ENCODE measurements around the gene FAM43B.
A peak's percentile ranks its signal among the peaks of the same experiment; 100 is the strongest.

FAM43B gene

DNA sequence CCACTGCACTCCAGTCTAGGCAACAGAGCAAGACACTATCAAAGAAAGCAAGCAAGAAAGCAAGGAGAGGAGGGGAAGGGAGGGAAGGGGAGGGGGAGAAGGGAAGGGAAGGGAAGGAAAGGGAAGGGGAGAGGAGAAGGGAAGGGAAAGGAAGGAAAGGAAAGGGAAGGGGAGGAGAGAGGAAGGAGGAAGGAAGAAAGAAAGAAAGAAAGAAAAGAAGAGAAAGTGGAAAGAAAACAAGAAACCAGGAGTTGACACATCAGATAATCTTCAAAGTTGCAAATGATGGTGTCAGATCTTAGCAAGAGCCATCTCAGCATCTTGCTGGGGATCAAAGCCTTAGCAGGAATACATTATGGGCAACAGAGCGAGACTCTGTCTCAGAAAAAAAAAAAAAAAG, 21.6 kb downstream of the FAM43B start:
- Histone ChIP-seq H3K4me1 (ENCODE audit: low read length) (no peaks in the 10 kb centered on the region), H3K79me2 (ENCODE audit: low read length) (no peaks in the 10 kb centered on the region), H3K4me2 (ENCODE audit: low read length) (no peak overlapping the region), H2AFZ (ENCODE audit: low read depth, low read length) (no peak overlapping the region), H3K9ac (ENCODE audit: low read length) (no peak overlapping the region), H4K20me1 (ENCODE audit: insufficient read depth, low read length) (no peaks in the 10 kb centered on the region), H3K27ac (ENCODE audit: low read length) (no peak overlapping the region), H3K4me3 (ENCODE audit: low read length) (no peak overlapping the region), H3K27me3 (ENCODE audit: low read depth, low read length) (0 out of 2 replicates have a peak, but pooled peaks cover 4% of the 10 kb centered on the region), H3K36me3 (replicated peaks; ENCODE audit: low read depth, low read length) (no peaks in the 10 kb centered on the region), H3K9me3 (ENCODE audit: insufficient read depth, low read length) (no peaks in the 10 kb centered on the region)
- TF ChIP-seq, protein P1, sequence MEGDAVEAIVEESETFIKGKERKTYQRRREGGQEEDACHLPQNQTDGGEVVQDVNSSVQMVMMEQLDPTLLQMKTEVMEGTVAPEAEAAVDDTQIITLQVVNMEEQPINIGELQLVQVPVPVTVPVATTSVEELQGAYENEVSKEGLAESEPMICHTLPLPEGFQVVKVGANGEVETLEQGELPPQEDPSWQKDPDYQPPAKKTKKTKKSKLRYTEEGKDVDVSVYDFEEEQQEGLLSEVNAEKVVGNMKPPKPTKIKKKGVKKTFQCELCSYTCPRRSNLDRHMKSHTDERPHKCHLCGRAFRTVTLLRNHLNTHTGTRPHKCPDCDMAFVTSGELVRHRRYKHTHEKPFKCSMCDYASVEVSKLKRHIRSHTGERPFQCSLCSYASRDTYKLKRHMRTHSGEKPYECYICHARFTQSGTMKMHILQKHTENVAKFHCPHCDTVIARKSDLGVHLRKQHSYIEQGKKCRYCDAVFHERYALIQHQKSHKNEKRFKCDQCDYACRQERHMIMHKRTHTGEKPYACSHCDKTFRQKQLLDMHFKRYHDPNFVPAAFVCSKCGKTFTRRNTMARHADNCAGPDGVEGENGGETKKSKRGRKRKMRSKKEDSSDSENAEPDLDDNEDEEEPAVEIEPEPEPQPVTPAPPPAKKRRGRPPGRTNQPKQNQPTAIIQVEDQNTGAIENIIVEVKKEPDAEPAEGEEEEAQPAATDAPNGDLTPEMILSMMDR (IDR thresholded peaks at IDR 0.05; ENCODE audit: low read depth, low read length) = no peak
- TF ChIP-seq EZH2phosphoT487 (IDR thresholded peaks at IDR 0.05; ENCODE audit: low read depth) = no peak

DNA sequence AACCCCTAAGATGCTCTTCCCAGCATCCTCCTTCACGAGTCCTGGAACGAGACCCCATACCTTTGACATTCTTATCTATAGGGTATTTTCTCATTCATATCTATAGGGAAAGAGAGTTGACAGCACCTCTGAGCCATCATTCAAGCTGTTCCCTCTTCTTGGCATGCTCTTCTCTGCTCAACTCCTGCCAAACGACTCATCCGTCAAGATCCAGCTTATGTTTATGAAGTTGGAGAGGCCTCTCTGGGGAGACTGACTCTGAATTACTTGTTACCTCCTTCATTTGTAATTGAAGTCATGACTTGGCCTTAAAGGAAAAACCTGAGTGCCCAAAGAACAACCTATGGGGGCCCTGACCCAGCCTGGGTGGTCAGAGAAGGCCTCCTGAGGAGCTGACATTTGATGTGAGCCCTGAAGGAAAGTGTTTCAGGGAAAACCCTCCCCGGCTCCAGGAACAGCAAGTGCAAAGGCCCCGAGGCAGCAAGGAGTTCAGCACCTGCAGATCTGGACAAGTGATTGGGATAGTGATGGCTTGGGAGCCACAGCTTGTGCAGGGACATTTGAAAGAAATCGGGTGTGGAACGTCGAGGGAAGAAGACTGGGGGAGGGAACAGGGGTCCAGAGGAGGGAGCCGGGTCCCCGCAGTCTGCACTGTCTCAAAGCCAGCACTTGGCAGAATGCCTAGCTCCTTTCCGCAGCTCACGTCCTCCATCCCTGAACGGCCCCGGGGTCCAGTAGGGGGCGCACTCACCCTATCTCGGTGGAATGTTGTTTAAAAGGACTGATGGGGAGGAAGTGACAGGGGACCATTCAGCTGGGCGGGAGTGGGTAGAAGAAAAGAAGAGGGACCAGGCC, 22.5 kb downstream of the FAM43B start:
- H2AFZ ChIP-seq (ENCODE audit: low read depth, low read length) = no peak overlapping the region
- H3K27ac ChIP-seq (ENCODE audit: low read length) = no peak overlapping the region

DNA sequence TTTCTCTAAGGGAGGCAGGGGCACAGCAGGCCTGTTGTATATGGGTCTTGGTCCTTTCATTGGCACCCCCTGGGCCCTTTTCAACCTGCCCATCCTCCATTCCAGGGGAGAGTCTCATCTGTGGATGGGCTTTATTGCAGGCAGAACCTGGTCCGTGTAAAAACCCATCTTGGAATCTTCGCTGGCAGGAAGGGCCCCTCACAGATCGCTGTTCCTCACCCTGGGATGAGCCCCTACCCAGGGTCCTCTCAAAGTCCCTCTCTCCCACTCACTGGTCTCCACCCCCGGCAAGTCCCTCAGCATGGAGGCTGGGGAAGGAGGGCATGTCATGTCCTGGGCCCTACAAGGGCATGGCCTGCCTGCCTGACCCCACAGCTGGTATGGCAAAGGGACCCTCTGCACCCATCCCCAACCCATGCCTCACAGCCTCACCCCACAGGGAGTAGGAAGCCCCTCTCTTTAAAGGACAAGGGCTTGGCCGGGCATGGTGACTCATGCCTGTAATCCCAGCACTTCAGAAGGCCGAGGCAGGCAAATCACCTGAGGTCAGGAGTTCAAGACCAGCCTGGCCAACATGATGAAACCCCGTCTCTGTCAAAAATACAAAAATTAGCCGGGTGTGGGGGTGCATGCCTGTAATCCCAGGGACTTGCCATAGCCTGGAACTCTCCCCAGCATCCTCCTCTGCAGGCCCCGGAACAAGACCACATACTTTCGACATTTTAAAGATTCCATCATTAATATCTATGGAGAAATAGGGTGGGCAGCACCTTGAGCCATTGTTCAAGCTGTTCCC, 23.4 kb downstream of the FAM43B start:
- Histone ChIP-seq H3K4me2 (ENCODE audit: low read length) (peak overlapping the region; percentile 24; the same call in 1 of the 2 replicates), H3K9ac (ENCODE audit: low read length) (no peak overlapping the region), H3K79me2 (ENCODE audit: low read length) (no peaks in the 10 kb centered on the region), H3K27ac (ENCODE audit: low read length) (no peak overlapping the region), H3K36me3 (replicated peaks; ENCODE audit: low read depth, low read length) (no peaks in the 10 kb centered on the region), H3K4me1 (ENCODE audit: low read length) (no peaks in the 10 kb centered on the region), H3K9me3 (ENCODE audit: insufficient read depth, low read length) (no peaks in the 10 kb centered on the region), H3K4me3 (ENCODE audit: low read length) (no peak overlapping the region), H2AFZ (ENCODE audit: low read depth, low read length) (no peak overlapping the region), H3K27me3 (ENCODE audit: low read depth, low read length) (0 out of 2 replicates have a peak, but pooled peaks cover 4% of the 10 kb centered on the region), H4K20me1 (ENCODE audit: insufficient read depth, low read length) (no peaks in the 10 kb centered on the region)
- TF ChIP-seq EZH2phosphoT487 (IDR thresholded peaks at IDR 0.05; ENCODE audit: low read depth) = no peak
- TF ChIP-seq, protein P1 (IDR thresholded peaks at IDR 0.05; ENCODE audit: low read depth, low read length) = no peak

More for the DNA sequence above, 22.5 kb downstream of the FAM43B start:
- no peaks in the 10 kb centered on the region for H3K79me2 ChIP-seq (ENCODE audit: low read length)
- no peaks in the 10 kb centered on the region for H3K36me3 ChIP-seq (replicated peaks; ENCODE audit: low read depth, low read length)
- no peaks in the 10 kb centered on the region for H4K20me1 ChIP-seq (ENCODE audit: insufficient read depth, low read length)
- peak overlapping the region; percentile 24; the same call in 1 of the 2 replicates for H3K4me2 ChIP-seq (ENCODE audit: low read length)
- H3K27me3 ChIP-seq (ENCODE audit: low read depth, low read length) = 0 out of 2 replicates have a peak, but pooled peaks cover 4% of the 10 kb centered on the region
- TF ChIP-seq EZH2phosphoT487 (IDR thresholded peaks at IDR 0.05; ENCODE audit: low read depth) = no peak
- TF ChIP-seq, protein P1 (IDR thresholded peaks at IDR 0.05; ENCODE audit: low read depth, low read length) = peak; percentile 73
- H3K4me3 ChIP-seq (ENCODE audit: low read length) = no peak overlapping the region
- no peaks in the 10 kb centered on the region for H3K9me3 ChIP-seq (ENCODE audit: insufficient read depth, low read length)
- no peaks in the 10 kb centered on the region for H3K4me1 ChIP-seq (ENCODE audit: low read length)
- no peak overlapping the region for H3K9ac ChIP-seq (ENCODE audit: low read length)

DNA sequence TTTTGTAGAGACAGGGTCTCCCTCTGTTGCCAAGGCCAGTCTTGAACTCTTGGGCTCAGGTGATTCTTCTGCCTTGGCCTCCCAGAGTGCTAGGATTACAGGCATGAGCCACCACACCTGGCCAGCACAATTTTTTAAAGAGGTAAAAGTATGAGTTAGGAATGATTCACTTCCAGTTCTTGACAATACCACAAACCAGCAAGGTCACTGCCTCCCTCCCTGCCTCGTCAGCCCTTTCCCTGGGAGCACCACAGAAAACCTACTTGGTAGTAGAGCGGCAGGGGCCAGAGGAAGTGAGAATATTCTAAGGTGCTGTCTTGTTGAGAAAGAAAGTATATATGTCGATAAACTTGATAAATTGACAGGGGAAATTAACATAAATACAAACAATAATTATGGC, 25.7 kb downstream of the FAM43B start:
- no peaks in the 10 kb centered on the region for H3K4me1 ChIP-seq (ENCODE audit: low read length)
- no peaks in the 10 kb centered on the region for H3K9me3 ChIP-seq (ENCODE audit: insufficient read depth, low read length)
- no peaks in the 10 kb centered on the region for H4K20me1 ChIP-seq (ENCODE audit: insufficient read depth, low read length)
- TF ChIP-seq, protein P1 (IDR thresholded peaks at IDR 0.05; ENCODE audit: low read depth, low read length) = no peak
- no peak for TF ChIP-seq EZH2phosphoT487 (IDR thresholded peaks at IDR 0.05; ENCODE audit: low read depth)
- 0 out of 2 replicates have a peak, but pooled peaks cover 4% of the 10 kb centered on the region for H3K27me3 ChIP-seq (ENCODE audit: low read depth, low read length)
- no peak overlapping the region for H3K27ac ChIP-seq (ENCODE audit: low read length)
- H3K4me3 ChIP-seq (ENCODE audit: low read length) = no peak overlapping the region
- H3K79me2 ChIP-seq (ENCODE audit: low read length) = no peaks in the 10 kb centered on the region
- no peaks in the 10 kb centered on the region for H3K36me3 ChIP-seq (replicated peaks; ENCODE audit: low read depth, low read length)
- H2AFZ ChIP-seq (ENCODE audit: low read depth, low read length) = no peak overlapping the region
- no peak overlapping the region for H3K9ac ChIP-seq (ENCODE audit: low read length)
- H3K4me2 ChIP-seq (ENCODE audit: low read length) = no peak overlapping the region
